HG02970 (cell line): ENCODE results near the gene ARHGAP22.

Source experiments
- ATAC-seq: cut with Tn5 transposase; IDR thresholded peaks from one replicate; pipeline ENCODE4 v1.9.1; 2021; ENCODE audit warnings: mild to moderate bottlenecking, moderate library complexity, moderate number of reproducible peaks; ENCODE audit not compliant: unreplicated experiment, low FRiP score

ARHGAP22 gene

GRCh38 chr10:48501787-48502771 lies 102.8 kb downstream of the ARHGAP22 start:
- no peak for ATAC-seq

DNA sequence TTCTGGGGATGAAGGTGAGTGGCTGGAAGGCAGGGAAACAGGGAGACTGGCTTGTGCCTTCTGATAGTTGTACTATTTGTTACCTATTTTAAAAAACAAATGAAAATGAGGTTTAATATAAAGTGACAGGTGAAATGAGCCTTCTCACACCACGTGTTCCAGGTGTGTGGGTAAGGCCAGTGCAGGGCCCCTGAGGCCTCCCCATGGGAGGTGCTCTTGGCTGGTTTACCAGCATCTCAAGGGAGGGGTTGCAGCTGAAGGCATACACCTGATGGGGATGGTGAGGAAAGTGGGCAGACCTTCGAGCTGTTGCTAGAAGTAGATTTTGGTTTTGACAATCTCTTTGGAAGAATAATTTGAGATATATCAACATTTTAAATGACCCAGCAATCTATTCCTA lies 103.6 kb downstream of the ARHGAP22 start:
- ATAC-seq: no peak

GRCh38 chr10:48500771-48501170 lies 104.1 kb downstream of the ARHGAP22 start:
- ATAC-seq: no peak

DNA sequence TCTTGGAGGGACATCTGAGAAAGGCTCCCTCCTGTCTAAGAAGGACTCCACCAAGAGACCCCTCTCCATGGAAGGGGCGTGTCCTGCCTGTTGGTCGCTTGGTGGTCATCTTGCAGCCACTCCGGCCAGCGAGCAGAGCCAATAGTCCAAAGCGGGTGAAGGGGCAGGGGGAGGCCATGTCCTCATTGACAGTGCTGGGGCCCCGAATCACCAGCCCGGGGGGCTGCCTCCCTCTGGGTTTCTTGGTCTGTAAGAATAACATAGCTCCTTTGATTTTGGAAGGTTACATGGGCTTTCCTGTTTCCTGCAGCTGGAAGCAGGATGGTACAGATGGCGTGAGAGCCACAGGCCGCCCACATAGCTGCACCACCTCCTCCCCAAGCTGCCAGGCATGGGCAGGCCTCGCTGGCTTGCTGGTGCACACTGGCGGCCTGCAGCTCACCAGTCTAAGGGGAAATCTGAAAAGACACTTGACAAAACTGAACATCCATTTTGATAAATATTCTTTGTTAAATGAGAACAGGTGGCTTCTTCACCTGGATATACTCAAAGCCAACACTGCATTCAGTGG lies 105.8 kb downstream of the ARHGAP22 start:
- ATAC-seq: no peak

GRCh38 chr10:48497780-48498770 lies 106.8 kb downstream of the ARHGAP22 start:
- no peak for ATAC-seq

- no peak for ATAC-seq
Measured at GRCh38 chr10:48496831-48497779, 107.8 kb downstream of the ARHGAP22 start.

DNA sequence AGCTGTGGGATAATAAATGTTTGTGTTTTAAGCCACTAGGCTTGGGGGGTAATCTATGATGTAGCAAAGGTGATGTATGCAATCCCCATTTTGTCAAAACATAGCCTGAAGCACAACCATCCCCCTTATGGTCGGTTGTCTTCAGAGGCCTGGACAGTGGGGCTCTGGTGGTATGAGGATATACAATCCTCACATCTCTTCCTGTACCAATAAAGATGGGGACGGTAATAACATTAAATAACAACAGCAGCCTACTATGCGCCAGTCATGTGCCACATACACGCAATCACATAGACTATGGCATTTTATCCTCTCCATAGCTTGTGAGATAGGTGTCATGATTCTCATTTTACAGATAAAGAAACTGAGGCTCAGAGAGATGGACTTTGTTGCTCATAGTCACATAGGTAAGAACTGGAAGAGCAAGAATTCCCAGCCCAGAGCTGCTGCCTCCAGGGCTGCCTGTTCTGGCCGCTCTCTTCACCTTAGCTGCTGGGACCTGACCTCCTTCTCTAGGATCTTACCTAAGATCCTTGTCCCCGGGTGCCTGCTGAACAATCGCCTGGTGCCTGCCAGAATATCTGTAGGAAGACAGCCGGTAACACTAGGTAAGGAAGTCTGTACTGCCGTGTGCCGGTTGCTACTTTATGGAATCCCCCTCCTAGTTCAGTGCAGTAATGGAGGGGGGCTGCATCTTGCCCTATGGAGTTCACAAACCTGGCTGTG lies 108.6 kb downstream of the ARHGAP22 start:
- ATAC-seq: no peak

GRCh38 chr10:48495282-48496045 lies 109.4 kb downstream of the ARHGAP22 start:
- ATAC-seq: no peak

- ATAC-seq: no peak
Measured at GRCh38 chr10:48494611-48495010, 110.3 kb downstream of the ARHGAP22 start.

- no peak for ATAC-seq
Measured at GRCh38 chr10:48494073-48494472, 110.8 kb downstream of the ARHGAP22 start.

GRCh38 chr10:48493083-48493871 lies 111.6 kb downstream of the ARHGAP22 start:
- ATAC-seq: no peak

GRCh38 chr10:48492201-48492600 lies 112.7 kb downstream of the ARHGAP22 start:
- no peak for ATAC-seq

- no peak for ATAC-seq
Measured at GRCh38 chr10:48491392-48492139, 113.3 kb downstream of the ARHGAP22 start.

DNA sequence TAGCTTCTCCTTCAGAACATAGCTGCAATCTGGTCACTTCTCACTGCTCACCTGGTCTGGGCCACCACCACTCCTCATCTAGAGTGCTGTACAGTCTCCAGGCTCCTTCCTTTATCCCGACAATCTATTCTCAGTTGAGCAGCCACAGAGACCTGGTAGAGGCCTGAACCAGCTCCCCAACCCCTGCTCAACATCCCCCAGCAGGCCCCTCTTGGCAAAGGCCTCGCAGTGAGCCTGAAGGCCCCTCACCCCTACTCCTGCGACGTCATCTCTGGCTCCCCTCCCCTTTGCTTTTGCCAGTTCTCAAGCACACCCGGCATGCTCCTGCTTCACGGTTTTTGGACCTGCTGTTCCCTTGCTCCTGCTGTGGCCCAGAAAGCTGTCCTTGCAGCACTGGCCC lies 113.9 kb downstream of the ARHGAP22 start:
- no peak for ATAC-seq

- ATAC-seq: no peak
Measured at GRCh38 chr10:48490571-48490940, 114.3 kb downstream of the ARHGAP22 start.

- no peak for ATAC-seq
Measured at GRCh38 chr10:48489099-48489498, 115.8 kb downstream of the ARHGAP22 start.

GRCh38 chr10:48487244-48487643 lies 117.6 kb downstream of the ARHGAP22 start:
- no peak for ATAC-seq
